SK-N-MC (cell line): ENCODE results near the gene FKBP8.

Experiments used
- DNase-seq: peaks from one replicate; pipeline ENCODE4 v3.0.0-alpha.2; 2011; ENCODE audit warnings: low read depth, low spot score
- H3K27ac ChIP-seq: fragments of 200-600 bp; sonication (generic); 2 replicates; pipeline ENCODE4 v1.5.1; 2016; ENCODE audit warnings: mixed run types
- H3K36me3 ChIP-seq: fragments of 200-600 bp; sonication (generic); 2 replicates; pipeline ENCODE4 v1.6.1; 2017; ENCODE audit warnings: antibody characterized with exemption, low read length, mixed read lengths; ENCODE audit not compliant: insufficient read depth
- H3K4me3 ChIP-seq: fragments of 200-600 bp; sonication (generic); 2 replicates; pipeline ENCODE4 v1.5.1; 2016
- H3K9ac ChIP-seq: fragments of 200-600 bp; sonication (generic); 2 replicates; pipeline ENCODE4 v1.8.0; 2017; ENCODE audit warnings: mixed run types, mixed read lengths; ENCODE audit not compliant: insufficient read length
- H3K9me3 ChIP-seq: fragments of 200-600 bp; sonication (generic); 2 replicates; pipeline ENCODE4 v1.6.1; 2017; ENCODE audit warnings: low read depth, mild to moderate bottlenecking, antibody characterized with exemption, low read length, moderate library complexity, mixed read lengths
- EZH2 ChIP-seq: fragments of 200-600 bp; sonication (generic); IDR thresholded peaks from one replicate; pipeline ENCODE4 v1.6.1; 2017; ENCODE audit warnings: antibody characterized with exemption
- FOXP2 ChIP-seq: optimal IDR thresholded peaks from 2 replicates; pipeline ENCODE3; 2011; ENCODE audit warnings: mild to moderate bottlenecking, moderate library complexity; ENCODE audit not compliant: insufficient read depth; ENCODE audit errors: extremely low read length, control extremely low read depth
- POLR2AphosphoS5 ChIP-seq: IDR thresholded peaks from 2 replicates; pipeline ENCODE4 v1.6.1; 2012; ENCODE audit warnings: mild to moderate bottlenecking, low read depth, low read length, borderline replicate concordance

The FKBP8 gene

GRCh38 chr19:18510216-18510615 lies 33.2 kb downstream of the FKBP8 start:
- no peaks in the 10 kb centered on the region for H3K36me3 ChIP-seq
- H3K27ac ChIP-seq = no peak overlapping the region
- no peak overlapping the region for H3K9ac ChIP-seq
- no peak overlapping the region for H3K4me3 ChIP-seq
- H3K9me3 ChIP-seq = no peaks in the 10 kb centered on the region
- TF ChIP-seq EZH2 = no peak
- TF ChIP-seq POLR2AphosphoS5 = no peak
- TF ChIP-seq FOXP2 = no peak
- no peak for DNase-seq

DNA sequence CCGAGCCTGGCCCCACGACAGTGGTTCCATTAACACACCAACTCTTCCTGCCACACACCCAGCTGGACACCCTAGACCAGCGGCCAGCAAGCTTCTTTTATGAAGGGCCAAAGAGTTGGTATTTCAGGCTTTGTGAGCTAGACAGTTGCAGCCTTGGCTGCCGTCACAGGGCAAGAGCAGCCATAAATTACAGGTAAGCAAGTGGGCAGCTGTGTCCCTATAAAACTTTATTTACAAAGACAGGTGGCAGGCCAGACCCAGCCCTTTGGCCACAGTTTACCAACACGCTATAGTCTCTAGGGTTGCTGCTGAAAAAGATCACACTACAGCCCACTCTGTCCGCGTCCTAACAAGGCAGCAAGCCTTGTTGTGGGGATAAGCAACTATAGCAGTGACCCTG lies 34.8 kb downstream of the FKBP8 start:
- no peak overlapping the region for H3K9ac ChIP-seq
- H3K9me3 ChIP-seq = no peaks in the 10 kb centered on the region
- H3K27ac ChIP-seq = no peak overlapping the region

DNA sequence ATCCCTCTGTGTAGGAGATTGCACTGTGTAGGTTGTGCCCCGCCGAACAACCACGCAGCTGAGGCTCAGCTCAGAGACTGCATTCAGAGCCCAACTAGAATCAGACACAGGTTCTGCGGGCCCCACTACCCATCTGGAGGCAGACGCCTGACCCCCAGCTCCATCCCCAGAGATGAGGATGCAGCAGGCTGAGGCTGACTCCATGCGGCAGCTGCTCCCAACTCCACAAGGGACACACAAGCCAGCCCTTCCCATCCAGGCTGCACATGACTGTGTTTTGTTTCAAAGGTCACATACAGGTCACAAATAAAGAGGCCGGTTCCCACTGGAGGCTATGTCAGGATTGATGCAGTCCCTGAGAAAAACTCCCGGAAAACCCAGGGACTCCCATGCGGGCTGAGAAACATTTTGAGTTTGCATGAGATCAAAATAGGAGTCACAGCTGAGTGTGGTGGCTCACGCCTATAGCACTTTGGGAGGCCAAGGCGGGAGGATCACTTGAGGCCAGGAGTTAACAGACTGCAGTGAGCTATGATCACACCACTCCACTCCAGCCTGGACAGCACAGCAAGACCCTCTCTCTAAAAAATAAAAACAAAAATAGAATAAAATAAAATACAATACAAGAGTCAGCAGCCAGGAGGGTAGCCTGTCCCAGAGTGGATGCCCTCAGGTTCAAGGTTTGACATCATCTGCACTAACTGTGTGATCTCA lies 35.5 kb downstream of the FKBP8 start:
- H3K36me3 ChIP-seq = no peaks in the 10 kb centered on the region
- H3K4me3 ChIP-seq = no peak overlapping the region
- H3K9ac ChIP-seq = no peak overlapping the region
- no peak for TF ChIP-seq FOXP2
- TF ChIP-seq POLR2AphosphoS5 = no peak
- no peak for TF ChIP-seq EZH2
- no peak overlapping the region for H3K27ac ChIP-seq
- H3K9me3 ChIP-seq = no peaks in the 10 kb centered on the region
- DNase-seq = no peak

More for the DNA sequence above, 34.8 kb downstream of the FKBP8 start:
- Histone ChIP-seq H3K4me3 (no peak overlapping the region), H3K36me3 (no peaks in the 10 kb centered on the region)
- DNase-seq = no peak
- no peak for TF ChIP-seq POLR2AphosphoS5
- TF ChIP-seq EZH2 = no peak
- no peak for TF ChIP-seq FOXP2

- no peak overlapping the region for H3K9ac ChIP-seq
- DNase-seq = no peak
- no peaks in the 10 kb centered on the region for H3K9me3 ChIP-seq
- H3K4me3 ChIP-seq = no peak overlapping the region
- no peaks in the 10 kb centered on the region for H3K36me3 ChIP-seq
- no peak for TF ChIP-seq EZH2
- H3K27ac ChIP-seq = no peak overlapping the region
These were observed 36.2 kb downstream of the FKBP8 start for GRCh38 chr19:18507021-18507726.

DNA sequence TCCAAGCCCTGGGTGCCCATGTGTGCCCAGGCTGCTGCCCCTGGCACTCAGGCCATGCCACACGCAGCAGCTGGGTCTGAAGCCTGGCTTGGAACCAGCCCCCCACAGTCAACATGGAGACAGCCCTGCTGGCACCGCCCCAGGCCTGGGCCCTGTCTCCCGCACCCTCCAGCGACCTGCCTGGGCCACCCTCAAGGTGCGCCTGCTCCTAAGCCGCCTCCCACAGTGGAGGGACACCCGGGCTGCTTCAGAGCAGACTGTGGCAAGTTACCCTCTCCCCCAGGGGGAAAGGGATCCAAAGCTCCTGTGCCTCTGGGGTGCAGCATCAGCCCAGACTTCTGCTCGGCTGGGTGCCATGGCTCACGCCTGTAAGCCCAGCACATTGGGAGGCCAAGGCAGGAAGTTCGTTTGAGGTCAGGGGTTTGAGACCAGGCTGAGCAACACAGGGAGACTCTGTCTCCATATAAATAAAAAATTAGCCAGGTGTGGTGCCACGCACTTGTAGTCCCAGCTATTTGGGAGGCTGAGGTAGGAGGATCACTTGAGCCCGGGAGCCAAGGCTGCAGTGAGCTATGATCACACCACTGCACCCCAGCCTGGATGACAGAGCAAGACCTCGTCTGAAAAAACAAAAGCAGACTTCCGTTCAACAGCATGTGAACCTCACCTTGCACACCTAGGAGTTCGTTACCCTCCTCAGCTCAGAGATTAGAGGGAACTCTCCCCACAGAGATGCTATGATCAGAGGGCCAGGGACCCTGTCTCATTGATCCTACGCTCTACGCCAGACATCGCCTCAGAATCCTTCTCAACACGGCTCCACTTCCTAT lies 37.1 kb downstream of the FKBP8 start:
- Histone ChIP-seq H3K27ac (no peak overlapping the region), H3K9ac (no peak overlapping the region), H3K4me3 (no peak overlapping the region)

DNA sequence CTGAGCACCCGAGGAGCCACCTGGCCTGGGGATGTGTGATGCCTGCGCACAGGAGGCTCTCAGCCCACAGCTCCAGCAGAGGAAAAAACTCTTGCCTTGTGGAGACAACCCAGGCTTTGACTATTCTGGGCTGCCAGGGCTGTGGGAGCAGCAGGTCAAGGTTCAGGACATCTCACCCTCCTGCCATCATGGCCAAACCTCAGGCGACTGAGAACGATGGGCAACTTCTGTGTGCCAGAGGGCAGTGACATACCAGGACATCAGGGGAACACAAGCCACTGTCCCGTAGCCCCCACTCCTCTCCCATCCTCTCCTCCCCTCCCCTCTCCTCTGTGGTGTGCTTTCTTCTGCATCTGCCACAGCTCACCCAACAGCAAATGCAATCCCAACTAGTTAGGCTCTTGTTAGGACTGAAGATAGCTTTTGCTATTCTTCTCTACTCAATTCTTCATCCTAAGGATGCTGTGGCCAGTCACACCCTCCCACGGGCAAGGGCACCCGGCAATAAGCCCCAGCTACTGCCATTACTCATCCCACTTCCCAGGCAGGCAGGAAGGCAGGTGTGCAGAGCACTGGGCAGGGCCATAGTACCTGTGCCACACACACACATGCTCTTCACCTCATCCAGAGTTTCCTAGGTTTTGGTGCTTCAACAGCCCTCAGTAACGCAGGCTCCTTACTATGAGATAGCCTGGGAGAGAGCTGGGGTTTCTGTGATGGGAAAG lies 38.3 kb downstream of the FKBP8 start:
- no peak overlapping the region for H3K4me3 ChIP-seq
- H3K9me3 ChIP-seq = no peaks in the 10 kb centered on the region
- no peak overlapping the region for H3K27ac ChIP-seq
- H3K9ac ChIP-seq = no peak overlapping the region
- no peak for DNase-seq
- no peak for TF ChIP-seq POLR2AphosphoS5
- H3K36me3 ChIP-seq = no peaks in the 10 kb centered on the region

More for the DNA sequence above, 37.1 kb downstream of the FKBP8 start:
- H3K9me3 ChIP-seq = no peaks in the 10 kb centered on the region
- no peaks in the 10 kb centered on the region for H3K36me3 ChIP-seq
- no peak for DNase-seq
- TF ChIP-seq EZH2 (no peak), FOXP2 (no peak), POLR2AphosphoS5 (no peak)

GRCh38 chr19:18503971-18504885 lies 39.1 kb downstream of the FKBP8 start:
- TF ChIP-seq EZH2 (no peak), POLR2AphosphoS5 (no peak), FOXP2 (no peak)
- H3K27ac ChIP-seq = no peak overlapping the region
- no peaks in the 10 kb centered on the region for H3K36me3 ChIP-seq
- no peaks in the 10 kb centered on the region for H3K9me3 ChIP-seq
- no peak overlapping the region for H3K4me3 ChIP-seq
- DNase-seq = no peak
- no peak overlapping the region for H3K9ac ChIP-seq
